ENCODE measurements around the gene CFAP54.

The CFAP54 gene

GRCh38 chr12:96514328-96514727 is 25.0 kb downstream of the CFAP54 start:
- DNase-seq (ENCODE audit: low read depth): no peak
- no peak overlapping the region for H3K4me3 ChIP-seq (ENCODE audit: low read length)
- no peak for TF ChIP-seq CTCF (conservative IDR thresholded peaks at IDR 0.05; ENCODE audit: low read depth, low read length)

- no peak overlapping the region for H3K4me3 ChIP-seq (ENCODE audit: low read length)
- no peak for DNase-seq (ENCODE audit: low read depth)
- peak; percentile 48 for TF ChIP-seq CTCF (conservative IDR thresholded peaks at IDR 0.05; ENCODE audit: low read depth, low read length)
Observed at GRCh38 chr12:96516472-96517430, 27.4 kb downstream of the CFAP54 start.

- H3K4me3 ChIP-seq (ENCODE audit: low read length): no peak overlapping the region
- no peak for TF ChIP-seq CTCF (conservative IDR thresholded peaks at IDR 0.05; ENCODE audit: low read depth, low read length)
- peak; percentile 43 for DNase-seq (ENCODE audit: low read depth)
Observed at GRCh38 chr12:96520767-96521166, 31.4 kb downstream of the CFAP54 start.

GRCh38 chr12:96521895-96522682 is 32.7 kb downstream of the CFAP54 start:
- TF ChIP-seq CTCF (conservative IDR thresholded peaks at IDR 0.05; ENCODE audit: low read depth, low read length): no peak
- H3K4me3 ChIP-seq (ENCODE audit: low read length): no peak overlapping the region
- no peak for DNase-seq (ENCODE audit: low read depth)

GRCh38 chr12:96522690-96523089 is 33.3 kb downstream of the CFAP54 start:
- H3K4me3 ChIP-seq (ENCODE audit: low read length): no peak overlapping the region
- DNase-seq (ENCODE audit: low read depth): no peak
- no peak for TF ChIP-seq CTCF (conservative IDR thresholded peaks at IDR 0.05; ENCODE audit: low read depth, low read length)

GRCh38 chr12:96526110-96526509 is 36.7 kb downstream of the CFAP54 start:
- TF ChIP-seq CTCF (conservative IDR thresholded peaks at IDR 0.05; ENCODE audit: low read depth, low read length): no peak
- DNase-seq (ENCODE audit: low read depth): no peak
- no peak overlapping the region for H3K4me3 ChIP-seq (ENCODE audit: low read length)
